Measurements from ENCODE around the gene CEP89.

GRCh38 chr19:32876919-32877285 lies 94.9 kb downstream of the CEP89 start:
- TF ChIP-seq CTCF (IDR thresholded peaks at IDR 0.05) (no peak), GABPB1 (CRISPR knock-in tag; IDR thresholded peaks at IDR 0.05) (no peak), SOX15 (CRISPR knock-in tag; IDR thresholded peaks at IDR 0.05) (no peak), IRF2 (CRISPR knock-in tag; IDR thresholded peaks at IDR 0.05; ENCODE audit: borderline replicate concordance, low read depth) (no peak), NR2C2 (CRISPR knock-in tag; IDR thresholded peaks at IDR 0.05) (no peak), IRF1 (CRISPR knock-in tag; IDR thresholded peaks at IDR 0.05) (no peak), RELA (CRISPR knock-in tag; IDR thresholded peaks at IDR 0.05; ENCODE audit: borderline replicate concordance) (no peak), CREM (CRISPR knock-in tag; IDR thresholded peaks at IDR 0.05) (no peak)
- TF ChIP-seq, protein P1, sequence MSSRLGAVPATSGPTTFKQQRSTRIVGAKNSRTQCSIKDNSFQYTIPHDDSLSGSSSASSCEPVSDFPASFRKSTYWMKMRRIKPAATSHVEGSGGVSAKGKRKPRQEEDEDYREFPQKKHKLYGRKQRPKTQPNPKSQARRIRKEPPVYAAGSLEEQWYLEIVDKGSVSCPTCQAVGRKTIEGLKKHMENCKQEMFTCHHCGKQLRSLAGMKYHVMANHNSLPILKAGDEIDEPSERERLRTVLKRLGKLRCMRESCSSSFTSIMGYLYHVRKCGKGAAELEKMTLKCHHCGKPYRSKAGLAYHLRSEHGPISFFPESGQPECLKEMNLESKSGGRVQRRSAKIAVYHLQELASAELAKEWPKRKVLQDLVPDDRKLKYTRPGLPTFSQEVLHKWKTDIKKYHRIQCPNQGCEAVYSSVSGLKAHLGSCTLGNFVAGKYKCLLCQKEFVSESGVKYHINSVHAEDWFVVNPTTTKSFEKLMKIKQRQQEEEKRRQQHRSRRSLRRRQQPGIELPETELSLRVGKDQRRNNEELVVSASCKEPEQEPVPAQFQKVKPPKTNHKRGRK (CRISPR knock-in tag; IDR thresholded peaks at IDR 0.05; ENCODE audit: borderline replicate concordance): no peak
- TF ChIP-seq, protein P2, sequence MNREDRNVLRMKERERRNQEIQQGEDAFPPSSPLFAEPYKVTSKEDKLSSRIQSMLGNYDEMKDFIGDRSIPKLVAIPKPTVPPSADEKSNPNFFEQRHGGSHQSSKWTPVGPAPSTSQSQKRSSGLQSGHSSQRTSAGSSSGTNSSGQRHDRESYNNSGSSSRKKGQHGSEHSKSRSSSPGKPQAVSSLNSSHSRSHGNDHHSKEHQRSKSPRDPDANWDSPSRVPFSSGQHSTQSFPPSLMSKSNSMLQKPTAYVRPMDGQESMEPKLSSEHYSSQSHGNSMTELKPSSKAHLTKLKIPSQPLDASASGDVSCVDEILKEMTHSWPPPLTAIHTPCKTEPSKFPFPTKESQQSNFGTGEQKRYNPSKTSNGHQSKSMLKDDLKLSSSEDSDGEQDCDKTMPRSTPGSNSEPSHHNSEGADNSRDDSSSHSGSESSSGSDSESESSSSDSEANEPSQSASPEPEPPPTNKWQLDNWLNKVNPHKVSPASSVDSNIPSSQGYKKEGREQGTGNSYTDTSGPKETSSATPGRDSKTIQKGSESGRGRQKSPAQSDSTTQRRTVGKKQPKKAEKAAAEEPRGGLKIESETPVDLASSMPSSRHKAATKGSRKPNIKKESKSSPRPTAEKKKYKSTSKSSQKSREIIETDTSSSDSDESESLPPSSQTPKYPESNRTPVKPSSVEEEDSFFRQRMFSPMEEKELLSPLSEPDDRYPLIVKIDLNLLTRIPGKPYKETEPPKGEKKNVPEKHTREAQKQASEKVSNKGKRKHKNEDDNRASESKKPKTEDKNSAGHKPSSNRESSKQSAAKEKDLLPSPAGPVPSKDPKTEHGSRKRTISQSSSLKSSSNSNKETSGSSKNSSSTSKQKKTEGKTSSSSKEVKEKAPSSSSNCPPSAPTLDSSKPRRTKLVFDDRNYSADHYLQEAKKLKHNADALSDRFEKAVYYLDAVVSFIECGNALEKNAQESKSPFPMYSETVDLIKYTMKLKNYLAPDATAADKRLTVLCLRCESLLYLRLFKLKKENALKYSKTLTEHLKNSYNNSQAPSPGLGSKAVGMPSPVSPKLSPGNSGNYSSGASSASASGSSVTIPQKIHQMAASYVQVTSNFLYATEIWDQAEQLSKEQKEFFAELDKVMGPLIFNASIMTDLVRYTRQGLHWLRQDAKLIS (CRISPR knock-in tag; IDR thresholded peaks at IDR 0.05; ENCODE audit: borderline replicate concordance): no peak
